COLO668 (cell line): ENCODE measurements around the gene TAS2R50.

Experiments used
- DNase-seq: peaks from one replicate; lab custom pipeline; 2025; ENCODE audit not compliant: unreplicated experiment; lab: John Stamatoyannopoulos, UW

The TAS2R50 gene

DNA sequence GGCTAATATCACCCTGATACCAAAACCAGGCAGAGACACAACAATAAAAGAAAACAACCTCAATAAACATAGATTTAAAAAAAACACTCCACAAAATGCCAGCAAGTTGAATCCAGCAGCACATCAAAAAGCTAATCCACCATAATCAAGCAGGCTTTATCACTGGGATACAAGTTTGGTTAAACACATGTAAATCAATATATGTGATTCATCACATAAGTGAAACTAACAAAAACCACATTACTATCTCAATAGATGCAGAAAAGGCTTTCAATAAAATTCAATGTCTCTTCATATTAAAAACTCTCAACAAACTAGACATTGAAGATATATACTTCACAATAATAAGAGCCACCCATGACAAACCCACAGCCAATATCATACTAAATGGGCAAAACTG, 30.6 kb downstream of the TAS2R50 start:
- DNase-seq, result no peak

DNA sequence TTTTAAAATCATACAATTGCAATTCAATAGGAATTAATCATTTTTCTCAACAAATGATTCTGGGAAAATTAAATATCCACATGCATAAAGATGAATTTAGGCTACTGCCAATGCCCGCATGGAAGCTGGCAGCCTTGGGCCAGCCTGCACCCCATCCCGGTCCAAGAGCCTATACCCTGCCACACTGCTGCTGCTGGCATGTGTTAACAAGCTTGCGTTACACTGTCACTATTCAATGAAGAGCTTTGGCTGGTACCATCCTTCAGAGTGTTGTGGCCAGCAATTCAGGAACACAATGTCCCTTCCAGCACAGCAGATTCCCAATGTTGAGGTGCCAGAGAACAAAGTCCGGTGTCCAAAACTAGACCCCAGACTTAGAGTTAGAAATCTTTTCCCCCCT, 34.1 kb downstream of the TAS2R50 start:
- DNase-seq, result no peak

DNA sequence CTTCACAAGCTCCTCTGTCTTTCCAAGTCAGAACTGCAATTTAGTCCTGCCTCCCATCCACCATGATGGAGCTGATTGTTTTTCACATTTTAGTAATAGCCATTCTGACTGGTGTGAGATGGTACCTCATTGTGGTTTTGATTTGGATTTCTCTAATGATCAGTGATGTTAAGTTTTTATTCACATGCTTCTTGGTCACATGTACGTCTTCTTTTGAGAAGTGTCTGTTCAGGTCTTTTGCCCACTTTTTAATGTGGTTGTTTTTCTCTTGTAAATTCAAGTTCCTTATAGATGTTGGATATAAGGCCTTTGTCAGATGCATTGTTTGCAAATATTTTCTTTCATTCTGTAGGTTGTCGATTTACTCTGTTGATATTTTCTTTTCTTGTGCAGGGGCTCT, 43.5 kb downstream of the TAS2R50 start:
- no peak for DNase-seq

DNA sequence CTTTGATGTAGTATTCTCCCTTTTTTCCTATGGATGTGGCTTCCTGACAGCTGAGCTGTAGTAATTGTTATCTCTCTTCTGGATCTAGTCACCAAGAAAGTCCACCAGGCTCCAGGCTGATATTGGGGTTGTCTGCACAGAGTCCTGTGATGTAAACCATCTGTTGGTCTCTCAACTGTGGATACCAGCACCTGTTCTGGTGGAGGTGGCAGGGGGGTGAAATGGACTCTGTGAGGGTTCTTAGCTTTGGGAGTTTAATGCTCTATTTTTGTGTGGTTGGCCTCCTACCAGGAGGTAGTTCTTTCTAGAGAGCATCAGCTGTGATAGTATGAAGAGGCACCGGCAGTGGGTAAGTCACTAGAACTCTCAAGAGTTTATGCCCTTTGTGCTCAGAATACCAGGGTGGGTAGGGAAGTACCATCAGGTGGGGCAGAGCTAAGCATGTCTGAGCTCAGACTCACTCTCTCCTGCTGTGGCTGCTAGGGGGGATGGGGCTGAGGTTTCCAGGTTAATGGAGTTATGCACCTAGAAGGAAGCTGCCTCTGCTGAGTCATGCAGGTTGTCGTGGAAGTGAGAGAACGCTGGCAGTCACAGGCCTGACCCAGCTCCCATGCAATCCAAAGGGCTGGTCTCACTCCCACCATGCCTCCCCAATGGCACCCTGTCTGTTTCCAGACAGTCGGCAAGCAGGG, 44.6 kb downstream of the TAS2R50 start:
- DNase-seq, result peak; percentile 18

DNA sequence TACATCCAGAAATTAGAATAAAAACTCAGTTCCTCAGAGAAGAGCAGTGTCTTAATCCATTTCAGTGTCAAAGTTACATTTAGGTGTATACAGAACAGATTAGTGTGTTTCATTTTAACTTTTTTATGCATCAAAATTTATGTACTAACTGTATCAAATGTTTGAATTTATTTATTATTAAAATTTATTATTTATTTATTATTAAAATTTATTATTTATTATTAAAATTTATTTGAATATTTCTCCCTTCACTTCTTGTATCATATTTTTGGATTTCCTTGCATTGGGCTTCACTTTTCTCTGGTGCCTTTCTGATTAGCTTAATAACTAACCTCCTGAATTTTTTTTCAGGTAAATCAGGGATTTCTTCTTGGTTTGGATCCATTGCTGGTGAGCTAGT, 45.3 kb downstream of the TAS2R50 start:
- no peak for DNase-seq

DNA sequence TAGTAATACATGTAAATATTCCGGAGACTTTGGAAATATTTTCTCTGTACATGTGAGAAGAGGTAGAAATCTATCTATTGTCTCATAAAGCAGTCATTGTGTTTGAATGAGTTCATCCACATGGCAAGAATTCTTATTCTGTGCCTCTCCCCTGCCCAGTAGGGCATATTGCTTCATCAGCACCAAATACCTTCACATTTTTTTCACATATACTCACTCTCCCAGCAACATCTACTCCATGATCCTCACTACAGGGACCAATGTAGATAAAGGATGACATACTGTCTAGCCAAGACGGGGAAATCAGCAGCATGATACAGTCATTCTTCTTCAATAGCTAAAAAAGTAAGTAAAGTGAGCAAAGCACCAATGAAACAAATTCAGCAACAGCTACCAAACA, 46.3 kb downstream of the TAS2R50 start:
- DNase-seq, result no peak

DNA sequence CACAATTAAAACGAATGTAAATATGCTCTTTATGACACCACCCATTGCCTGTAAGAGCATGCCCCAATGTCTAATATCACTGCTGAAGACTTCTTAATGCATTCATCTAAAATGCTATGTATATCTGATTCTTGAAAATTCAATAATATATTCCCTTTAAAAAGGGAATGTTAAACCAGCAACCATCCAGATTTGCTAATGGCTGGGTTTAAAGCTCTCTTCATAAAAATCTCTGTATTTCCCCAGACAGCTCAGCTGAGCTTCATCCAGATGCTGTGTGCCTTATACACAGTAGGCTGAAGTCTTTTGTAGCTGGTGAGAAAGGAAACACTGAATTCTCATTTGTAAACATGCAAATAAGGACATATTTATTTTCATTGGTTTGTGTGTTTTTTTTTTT, 47.5 kb downstream of the TAS2R50 start, which contains the start of gene TAS2R14:
Gene TAS2R14, minus strand, starts transcription at position 101 of the 400 bp plus-strand sequence. Its CDS starts 56 bp downstream, at position 45.
- no peak for DNase-seq

DNA sequence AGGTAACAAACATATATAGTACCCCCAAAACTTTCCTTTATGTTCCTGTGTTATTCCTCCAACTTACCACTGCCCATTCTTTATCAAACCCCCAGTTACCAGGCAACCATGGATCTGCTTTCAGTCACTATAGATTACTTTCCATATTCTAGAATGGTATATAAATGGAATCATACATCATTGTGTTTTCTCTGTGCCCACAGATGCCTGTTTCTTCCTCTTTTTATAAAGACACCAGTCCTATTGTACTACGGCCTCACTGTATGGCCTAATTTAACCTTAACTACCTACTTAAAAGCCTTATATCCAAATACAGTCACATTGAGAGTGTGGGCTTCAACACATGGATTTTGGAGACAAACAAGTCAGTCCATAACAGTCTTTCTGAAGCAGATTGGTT, 50.2 kb downstream of the TAS2R50 start:
- no peak for DNase-seq
